Measurements from ENCODE around the gene EI24. TPM values are rescaled to one million over a fixed set of nuclear protein-coding genes. Genes with fewer than 3 reads are reported as not detected.

Gene EI24
- total and polyA plus RNA-seq, 9 of the 15 experiments (the other 6 are each of a cell fraction or from before 2014, with no cell fraction given) = 50.4 to 260 (median 168) TPM

DNA sequence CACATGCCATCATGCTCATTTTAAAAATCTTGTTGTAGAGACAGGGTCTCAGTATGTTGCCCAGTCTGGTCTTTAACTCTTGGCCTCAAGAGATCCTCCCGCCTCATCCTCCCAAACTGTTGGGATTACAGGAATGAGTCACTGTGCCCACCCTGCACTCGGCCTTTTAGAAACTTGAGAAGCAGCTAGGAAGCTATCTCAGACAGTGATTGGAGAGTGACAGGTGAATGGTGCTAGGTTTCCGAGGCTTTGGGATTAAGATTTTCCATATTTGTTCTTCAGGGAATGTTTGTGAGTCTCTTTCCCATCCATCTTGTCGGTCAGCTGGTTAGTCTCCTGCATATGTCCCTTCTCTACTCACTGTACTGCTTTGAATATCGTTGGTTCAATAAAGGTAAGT is 10.5 kb downstream of the EI24 start (continued):
- TF ChIP-seq, protein P1, sequence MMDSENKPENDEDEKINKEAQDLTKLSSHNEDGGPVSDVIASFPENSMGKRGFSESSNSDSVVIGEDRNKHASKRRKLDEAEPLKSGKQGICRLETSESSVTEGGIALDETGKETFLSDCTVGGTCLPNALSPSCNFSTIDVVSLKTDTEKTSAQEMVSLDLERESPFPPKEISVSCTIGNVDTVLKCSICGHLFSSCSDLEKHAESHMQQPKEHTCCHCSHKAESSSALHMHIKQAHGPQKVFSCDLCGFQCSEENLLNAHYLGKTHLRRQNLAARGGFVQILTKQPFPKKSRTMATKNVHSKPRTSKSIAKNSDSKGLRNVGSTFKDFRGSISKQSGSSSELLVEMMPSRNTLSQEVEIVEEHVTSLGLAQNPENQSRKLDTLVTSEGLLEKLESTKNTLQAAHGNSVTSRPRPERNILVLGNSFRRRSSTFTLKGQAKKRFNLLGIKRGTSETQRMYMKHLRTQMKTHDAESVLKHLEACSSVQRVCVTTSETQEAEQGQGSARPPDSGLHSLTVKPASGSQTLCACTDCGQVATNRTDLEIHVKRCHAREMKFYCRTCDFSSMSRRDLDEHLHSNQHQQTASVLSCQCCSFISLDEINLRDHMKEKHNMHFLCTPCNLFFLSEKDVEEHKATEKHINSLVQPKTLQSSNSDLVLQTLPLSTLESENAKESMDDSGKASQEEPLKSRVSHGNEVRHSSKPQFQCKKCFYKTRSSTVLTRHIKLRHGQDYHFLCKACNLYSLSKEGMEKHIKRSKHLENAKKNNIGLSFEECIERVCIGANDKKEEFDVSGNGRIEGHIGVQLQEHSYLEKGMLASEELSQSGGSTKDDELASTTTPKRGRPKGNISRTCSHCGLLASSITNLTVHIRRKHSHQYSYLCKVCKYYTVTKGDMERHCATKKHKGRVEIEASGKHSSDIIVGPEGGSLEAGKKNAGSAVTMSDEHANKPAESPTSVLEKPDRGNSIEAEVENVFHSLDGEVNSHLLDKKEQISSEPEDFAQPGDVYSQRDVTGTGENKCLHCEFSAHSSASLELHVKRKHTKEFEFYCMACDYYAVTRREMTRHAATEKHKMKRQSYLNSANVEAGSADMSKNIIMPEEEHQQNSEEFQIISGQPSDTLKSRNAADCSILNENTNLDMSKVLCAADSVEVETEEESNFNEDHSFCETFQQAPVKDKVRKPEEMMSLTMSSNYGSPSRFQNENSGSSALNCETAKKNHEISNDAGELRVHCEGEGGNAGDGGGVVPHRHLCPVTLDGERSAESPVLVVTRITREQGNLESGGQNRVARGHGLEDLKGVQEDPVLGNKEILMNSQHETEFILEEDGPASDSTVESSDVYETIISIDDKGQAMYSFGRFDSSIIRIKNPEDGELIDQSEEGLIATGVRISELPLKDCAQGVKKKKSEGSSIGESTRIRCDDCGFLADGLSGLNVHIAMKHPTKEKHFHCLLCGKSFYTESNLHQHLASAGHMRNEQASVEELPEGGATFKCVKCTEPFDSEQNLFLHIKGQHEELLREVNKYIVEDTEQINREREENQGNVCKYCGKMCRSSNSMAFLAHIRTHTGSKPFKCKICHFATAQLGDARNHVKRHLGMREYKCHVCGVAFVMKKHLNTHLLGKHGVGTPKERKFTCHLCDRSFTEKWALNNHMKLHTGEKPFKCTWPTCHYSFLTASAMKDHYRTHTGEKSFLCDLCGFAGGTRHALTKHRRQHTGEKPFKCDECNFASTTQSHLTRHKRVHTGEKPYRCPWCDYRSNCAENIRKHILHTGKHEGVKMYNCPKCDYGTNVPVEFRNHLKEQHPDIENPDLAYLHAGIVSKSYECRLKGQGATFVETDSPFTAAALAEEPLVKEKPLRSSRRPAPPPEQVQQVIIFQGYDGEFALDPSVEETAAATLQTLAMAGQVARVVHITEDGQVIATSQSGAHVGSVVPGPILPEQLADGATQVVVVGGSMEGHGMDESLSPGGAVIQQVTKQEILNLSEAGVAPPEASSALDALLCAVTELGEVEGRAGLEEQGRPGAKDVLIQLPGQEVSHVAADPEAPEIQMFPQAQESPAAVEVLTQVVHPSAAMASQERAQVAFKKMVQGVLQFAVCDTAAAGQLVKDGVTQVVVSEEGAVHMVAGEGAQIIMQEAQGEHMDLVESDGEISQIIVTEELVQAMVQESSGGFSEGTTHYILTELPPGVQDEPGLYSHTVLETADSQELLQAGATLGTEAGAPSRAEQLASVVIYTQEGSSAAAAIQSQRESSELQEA (IDR thresholded peaks at IDR 0.05; ENCODE audit: low read depth) = no peak
- TF ChIP-seq SRF (CRISPR knock-in tag; IDR thresholded peaks at IDR 0.05) (no peak), NONO (IDR thresholded peaks at IDR 0.05; ENCODE audit: low read depth in 2 of 2, low read length in 1 of 2) (no peak), ZNF175 (CRISPR knock-in tag; IDR thresholded peaks at IDR 0.05; ENCODE audit: low read depth) (no peak), TARDBP (IDR thresholded peaks at IDR 0.05) (no peak), TCFL5 (CRISPR knock-in tag; conservative IDR thresholded peaks at IDR 0.05) (no peak), SOX6 (IDR thresholded peaks at IDR 0.05) (no peak), ARID2 (IDR thresholded peaks at IDR 0.05) (no peak)
- TF ChIP-seq, protein P2, sequence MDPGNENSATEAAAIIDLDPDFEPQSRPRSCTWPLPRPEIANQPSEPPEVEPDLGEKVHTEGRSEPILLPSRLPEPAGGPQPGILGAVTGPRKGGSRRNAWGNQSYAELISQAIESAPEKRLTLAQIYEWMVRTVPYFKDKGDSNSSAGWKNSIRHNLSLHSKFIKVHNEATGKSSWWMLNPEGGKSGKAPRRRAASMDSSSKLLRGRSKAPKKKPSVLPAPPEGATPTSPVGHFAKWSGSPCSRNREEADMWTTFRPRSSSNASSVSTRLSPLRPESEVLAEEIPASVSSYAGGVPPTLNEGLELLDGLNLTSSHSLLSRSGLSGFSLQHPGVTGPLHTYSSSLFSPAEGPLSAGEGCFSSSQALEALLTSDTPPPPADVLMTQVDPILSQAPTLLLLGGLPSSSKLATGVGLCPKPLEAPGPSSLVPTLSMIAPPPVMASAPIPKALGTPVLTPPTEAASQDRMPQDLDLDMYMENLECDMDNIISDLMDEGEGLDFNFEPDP (CRISPR knock-in tag; IDR thresholded peaks at IDR 0.05) = no peak
- TF ChIP-seq, protein P3, sequence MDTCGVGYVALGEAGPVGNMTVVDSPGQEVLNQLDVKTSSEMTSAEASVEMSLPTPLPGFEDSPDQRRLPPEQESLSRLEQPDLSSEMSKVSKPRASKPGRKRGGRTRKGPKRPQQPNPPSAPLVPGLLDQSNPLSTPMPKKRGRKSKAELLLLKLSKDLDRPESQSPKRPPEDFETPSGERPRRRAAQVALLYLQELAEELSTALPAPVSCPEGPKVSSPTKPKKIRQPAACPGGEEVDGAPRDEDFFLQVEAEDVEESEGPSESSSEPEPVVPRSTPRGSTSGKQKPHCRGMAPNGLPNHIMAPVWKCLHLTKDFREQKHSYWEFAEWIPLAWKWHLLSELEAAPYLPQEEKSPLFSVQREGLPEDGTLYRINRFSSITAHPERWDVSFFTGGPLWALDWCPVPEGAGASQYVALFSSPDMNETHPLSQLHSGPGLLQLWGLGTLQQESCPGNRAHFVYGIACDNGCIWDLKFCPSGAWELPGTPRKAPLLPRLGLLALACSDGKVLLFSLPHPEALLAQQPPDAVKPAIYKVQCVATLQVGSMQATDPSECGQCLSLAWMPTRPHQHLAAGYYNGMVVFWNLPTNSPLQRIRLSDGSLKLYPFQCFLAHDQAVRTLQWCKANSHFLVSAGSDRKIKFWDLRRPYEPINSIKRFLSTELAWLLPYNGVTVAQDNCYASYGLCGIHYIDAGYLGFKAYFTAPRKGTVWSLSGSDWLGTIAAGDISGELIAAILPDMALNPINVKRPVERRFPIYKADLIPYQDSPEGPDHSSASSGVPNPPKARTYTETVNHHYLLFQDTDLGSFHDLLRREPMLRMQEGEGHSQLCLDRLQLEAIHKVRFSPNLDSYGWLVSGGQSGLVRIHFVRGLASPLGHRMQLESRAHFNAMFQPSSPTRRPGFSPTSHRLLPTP (IDR thresholded peaks at IDR 0.05; ENCODE audit: borderline replicate concordance, extremely low read depth, insufficient read length) = no peak
